ENCODE results near the gene POLR2A. TPM values are rescaled to one million over a fixed set of nuclear protein-coding genes. Genes with fewer than 3 reads are reported as not detected.

POLR2A gene
- total RNA-seq, 1 experiment from 2014 or later = 81.4 TPM

Other genes starting within 250 kb of the POLR2A start
- gene DVL2, start 249.8 kb upstream of the POLR2A start, total RNA-seq (2014; rRNA removed) = 64.8 and 71.4 TPM in 2 replicates
- 54.7 and 56.4 TPM in 2 replicates for gene PHF23, start 244.9 kb upstream of the POLR2A start, total RNA-seq (2014; rRNA removed)
- 161 and 171 TPM in 2 replicates for gene GABARAP, start 241.9 kb upstream of the POLR2A start, total RNA-seq (2014; rRNA removed)
- gene CTDNEP1, start 232.6 kb upstream of the POLR2A start, total RNA-seq (2014; rRNA removed) = 59.1 and 65.5 TPM in 2 replicates
- gene ELP5, start 232.2 kb upstream of the POLR2A start, total RNA-seq (2014; rRNA removed) = 52.6 and 58.2 TPM in 2 replicates
- gene CLDN7, start 221.9 kb upstream of the POLR2A start, total RNA-seq (2014; rRNA removed) = not detected in 2 replicates
- gene SLC2A4, start 202.6 kb upstream of the POLR2A start, total RNA-seq (2014; rRNA removed) = 0.11 TPM in 1 of 2 replicates, not detected in the other
- not detected in 2 replicates for gene YBX2, start 189.7 kb upstream of the POLR2A start, total RNA-seq (2014; rRNA removed)
- 968 and 1,043 TPM in 2 replicates for gene EIF5A, start 176.7 kb upstream of the POLR2A start, total RNA-seq (2014; rRNA removed)
- 98.7 and 119 TPM in 2 replicates for gene GPS2, start 169.0 kb upstream of the POLR2A start, total RNA-seq (2014; rRNA removed)
- gene NEURL4, start 155.0 kb upstream of the POLR2A start, total RNA-seq (2014; rRNA removed) = 15.1 and 15.7 TPM in 2 replicates
- gene ACAP1, start 147.8 kb upstream of the POLR2A start, total RNA-seq (2014; rRNA removed) = 1.5 TPM in 1 of 2 replicates, not detected in the other
- 8.3 and 9.0 TPM in 2 replicates for gene KCTD11, start 132.2 kb upstream of the POLR2A start, total RNA-seq (2014; rRNA removed)
- gene TMEM95, start 129.2 kb upstream of the POLR2A start, total RNA-seq (2014; rRNA removed) = not detected in 2 replicates
- 0.06 TPM in 1 of 2 replicates, not detected in the other for gene TNK1, start 103.3 kb upstream of the POLR2A start, total RNA-seq (2014; rRNA removed)
- gene PLSCR3, start 89.8 kb upstream of the POLR2A start, total RNA-seq (2014; rRNA removed) = 38.1 and 54.4 TPM in 2 replicates
- gene TMEM256, start 80.3 kb upstream of the POLR2A start, total RNA-seq (2014; rRNA removed) = 65.1 and 88.9 TPM in 2 replicates
- 7.6 and 8.3 TPM in 2 replicates for gene NLGN2, start 76.5 kb upstream of the POLR2A start, total RNA-seq (2014; rRNA removed)
- not detected in 2 replicates for gene SPEM1, start 64.0 kb upstream of the POLR2A start, total RNA-seq (2014; rRNA removed)
- not detected in 2 replicates for gene SPEM2, start 58.8 kb upstream of the POLR2A start, total RNA-seq (2014; rRNA removed)
- not detected in 2 replicates for gene SPEM3, start 55.5 kb upstream of the POLR2A start, total RNA-seq (2014; rRNA removed)
- 0.75 and 0.90 TPM in 2 replicates for gene TMEM102, start 48.9 kb upstream of the POLR2A start, total RNA-seq (2014; rRNA removed)
- 23.4 and 23.8 TPM in 2 replicates for gene FGF11, start 44.9 kb upstream of the POLR2A start, total RNA-seq (2014; rRNA removed)
- 51.9 and 60.3 TPM in 2 replicates for gene CHRNB1, start 39.3 kb upstream of the POLR2A start, total RNA-seq (2014; rRNA removed)
- 25.3 and 27.8 TPM in 2 replicates for gene ZBTB4, start 4.7 kb upstream of the POLR2A start, total RNA-seq (2014; rRNA removed)
- not detected in 2 replicates for gene SLC35G6, start 2.9 kb upstream of the POLR2A start, total RNA-seq (2014; rRNA removed)
- gene TNFSF12, start 64.7 kb downstream of the POLR2A start, total RNA-seq (2014; rRNA removed) = 14.8 and 20.7 TPM in 2 replicates
- gene TNFSF13, start 74.4 kb downstream of the POLR2A start, total RNA-seq (2014; rRNA removed) = not detected in 2 replicates
- 108 and 131 TPM in 2 replicates for gene SENP3, start 77.6 kb downstream of the POLR2A start, total RNA-seq (2014; rRNA removed)
- 48.2 and 56.4 TPM in 2 replicates for gene CD68, start 95.3 kb downstream of the POLR2A start, total RNA-seq (2014; rRNA removed)
- gene MPDU1, start 99.5 kb downstream of the POLR2A start, total RNA-seq (2014; rRNA removed) = 371 and 379 TPM in 2 replicates
- gene SOX15, start 105.7 kb downstream of the POLR2A start, total RNA-seq (2014; rRNA removed) = 0.96 and 2.0 TPM in 2 replicates
- gene FXR2, start 130.5 kb downstream of the POLR2A start, total RNA-seq (2014; rRNA removed) = 49.4 and 51.8 TPM in 2 replicates
- gene SAT2, start 143.5 kb downstream of the POLR2A start, total RNA-seq (2014; rRNA removed) = 37.8 and 48.0 TPM in 2 replicates
- gene SHBG, start 145.8 kb downstream of the POLR2A start, total RNA-seq (2014; rRNA removed) = 0.23 TPM in 1 of 2 replicates, not detected in the other
- not detected in 2 replicates for gene ATP1B2, start 166.6 kb downstream of the POLR2A start, total RNA-seq (2014; rRNA removed)
- 34.8 and 35.5 TPM in 2 replicates for gene TP53, start 203.1 kb downstream of the POLR2A start, total RNA-seq (2014; rRNA removed)
- 18.2 and 20.0 TPM in 2 replicates for gene WRAP53, start 204.1 kb downstream of the POLR2A start, total RNA-seq (2014; rRNA removed)
- gene EFNB3, start 220.8 kb downstream of the POLR2A start, total RNA-seq (2014; rRNA removed) = 0.75 and 0.90 TPM in 2 replicates
- gene DNAH2, start 233.4 kb downstream of the POLR2A start, total RNA-seq (2014; rRNA removed) = not detected in 2 replicates

Measured in LHCN-M2 (cell line).